Naive B cell (primary cell): ENCODE results near the gene MYBPC1. TPM values are rescaled to one million over a fixed set of nuclear protein-coding genes. Genes with fewer than 3 reads are reported as not detected.
"Not testable (repeated sequence)": the region's sequence is repeated elsewhere in the genome, so short reads cannot be mapped to it uniquely, and the experiment has no call there.

ENCODE experiments used
- ATAC-seq, 2 donors: fragments of 150-1000 bp; cut with Tn5 transposase; 2 replicates each; pipeline ENCODE4 v1.10.0; 2021; ENCODE audit warnings: low read depth in 2 of 2, mild to moderate bottlenecking in 2 of 2, moderate library complexity in 2 of 2
- DNase-seq: peaks from one replicate; pipeline ENCODE4 v3.0.0; 2022
- H3K27ac Mint-ChIP-seq, 6 donors: one replicate each; pipeline ENCODE4 v1.8.0; 2020 to 2022; ENCODE audit warnings: mild to moderate bottlenecking in 6 of 6, mixed read lengths in 6 of 6, moderate library complexity in 5 of 6, inconsistent platforms in 2 of 6
- H3K27me3 Mint-ChIP-seq, 3 donors: one replicate each; pipeline ENCODE4 v1.8.0; 2021 to 2022; ENCODE audit warnings: mixed read lengths in 3 of 3, mild to moderate bottlenecking in 1 of 3
- H3K36me3 Mint-ChIP-seq, 2 donors: one replicate each; pipeline ENCODE4 v1.8.0; 2020 to 2022; ENCODE audit warnings: mixed read lengths in 2 of 2, inconsistent platforms in 1 of 2, mild to moderate bottlenecking in 1 of 2
- H3K4me1 Mint-ChIP-seq, 3 donors: one replicate each; pipeline ENCODE4 v1.8.0; 2020 to 2022; ENCODE audit warnings: mixed read lengths in 3 of 3, inconsistent platforms in 1 of 3, mild to moderate bottlenecking in 1 of 3, moderate library complexity in 1 of 3
- H3K4me3 Mint-ChIP-seq, 8 donors: one replicate each; pipeline ENCODE4 v1.8.0; 2020 to 2022; ENCODE audit warnings: mild to moderate bottlenecking in 8 of 8, mixed read lengths in 8 of 8, moderate library complexity in 8 of 8, inconsistent platforms in 2 of 8
- H3K9me3 Mint-ChIP-seq, 7 donors: one replicate each; pipeline ENCODE4 v1.8.0; 2020 to 2022; ENCODE audit warnings: mixed read lengths in 7 of 7, mild to moderate bottlenecking in 5 of 7, inconsistent platforms in 2 of 7, moderate library complexity in 1 of 7
- polyA plus RNA-seq, 6 donors: library from polyadenylated mRNA; unstranded; fragments of 300-500 nt; fragmentation: Illumina TruSeq; gene quantifications; one replicate each; pipeline ENCODE4 v1.2.3, GENCODE V29; 2021; ENCODE audit warnings: low read depth in 6 of 6

Gene MYBPC1
- polyA plus RNA-seq, 6 donors from 2014 or later, result not detected

DNA sequence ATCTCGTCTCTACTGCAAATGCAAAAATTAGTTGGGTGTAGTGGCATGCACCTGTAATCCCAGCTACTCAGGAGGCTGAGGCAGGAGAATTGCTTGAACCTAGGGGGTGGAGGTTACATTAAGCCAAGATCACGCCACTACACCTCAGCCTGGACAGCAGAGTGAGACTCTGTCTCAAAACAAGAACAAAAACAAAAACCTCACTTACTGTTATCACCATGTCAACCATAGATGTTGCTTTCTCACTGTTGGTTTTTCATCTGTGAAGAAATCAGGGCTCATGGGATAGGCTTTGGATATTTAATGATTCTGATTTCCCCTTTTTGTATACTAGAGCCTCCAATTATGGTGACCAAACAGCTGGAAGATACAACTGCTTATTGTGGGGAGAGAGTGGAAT, 52.9 kb downstream of the MYBPC1 start:
- H3K36me3 Mint-ChIP-seq, result no peaks in the 10 kb centered on the region
- H3K4me3 Mint-ChIP-seq, result no peak overlapping the region
- peaks cover 3 to 10% (median 10%) of the 10 kb centered on the region in 3 donors for H3K4me1 Mint-ChIP-seq
- H3K27ac Mint-ChIP-seq, result peak overlapping the region in 2 of 6 donors; percentile 42 to 79
- H3K27me3 Mint-ChIP-seq, result no peaks in the 10 kb centered on the region
- DNase-seq (no peak), ATAC-seq (peak in 1 of 2 donors; percentile 28)
- peaks cover 0 to 2% (median 0%) of the 10 kb centered on the region in 7 donors for H3K9me3 Mint-ChIP-seq

DNA sequence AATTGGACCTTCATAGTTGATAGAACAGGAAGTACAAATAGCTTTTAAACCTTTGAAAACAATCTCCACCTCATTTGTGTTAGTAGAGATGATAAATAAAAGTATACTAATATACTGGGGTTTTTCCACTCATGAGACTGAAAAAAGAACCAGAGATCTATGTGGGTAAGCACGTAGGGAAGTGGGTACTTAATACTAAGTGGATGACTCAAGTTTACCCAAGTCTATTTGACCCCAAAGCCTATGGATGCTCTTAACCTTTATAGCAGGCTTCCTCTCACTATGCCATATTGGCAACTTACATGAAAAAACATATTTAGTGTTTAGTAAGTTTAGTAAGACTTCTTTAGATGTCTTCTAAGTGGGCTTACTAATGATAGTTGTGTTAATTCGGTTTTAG, 53.4 kb downstream of the MYBPC1 start:
- Mint-ChIP-seq H3K9me3 (peaks cover 0 to 2% (median 0%) of the 10 kb centered on the region in 7 donors), H3K4me1 (peaks cover 6 to 14% (median 10%) of the 10 kb centered on the region in 3 donors), H3K27me3 (no peaks in the 10 kb centered on the region), H3K36me3 (no peaks in the 10 kb centered on the region), H3K27ac (no peak overlapping the region), H3K4me3 (no peak overlapping the region)
- peak; percentile 58 to 60 for ATAC-seq
- no peak for DNase-seq

DNA sequence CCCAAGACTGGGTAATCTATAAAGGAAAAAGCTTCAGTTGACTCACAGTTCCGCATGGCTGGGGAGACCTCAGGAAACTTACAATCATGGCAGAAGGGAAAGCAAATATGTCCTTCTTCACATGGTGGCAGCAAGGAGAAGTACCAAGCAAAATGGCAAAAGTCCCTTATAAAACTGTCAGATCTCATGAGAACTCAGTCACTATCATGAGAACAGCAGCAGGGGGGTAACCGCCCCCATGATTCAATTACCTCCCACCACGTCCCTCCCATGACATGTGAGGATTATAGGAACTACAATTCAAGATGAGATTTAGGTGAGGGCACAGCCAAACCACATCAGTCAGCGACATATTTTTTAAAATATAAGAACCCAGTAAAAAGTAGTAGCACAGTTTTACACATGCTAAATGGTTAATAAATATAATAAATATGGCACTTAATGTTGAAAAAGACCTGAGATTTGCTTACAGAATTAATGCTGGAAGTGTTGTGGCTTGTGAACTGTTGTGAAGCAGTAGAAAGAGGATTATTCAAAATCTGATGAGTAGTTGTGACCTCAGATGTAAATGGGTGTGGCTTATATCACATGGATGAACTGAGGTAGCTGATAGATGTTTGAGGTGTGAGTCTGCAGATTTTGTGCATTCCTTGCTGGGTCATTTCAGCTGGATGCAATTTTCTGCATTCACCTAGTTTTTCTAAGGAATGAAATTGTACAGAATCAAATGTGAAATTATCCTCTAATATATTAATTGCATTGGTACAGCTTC, 55.8 kb downstream of the MYBPC1 start:
- Mint-ChIP-seq H3K4me1 (peaks cover 19 to 27% (median 25%) of the 10 kb centered on the region in 3 donors), H3K27ac (no peak overlapping the region), H3K36me3 (no peaks in the 10 kb centered on the region), H3K4me3 (no peak overlapping the region), H3K9me3 (peaks cover 0 to 2% (median 0%) of the 10 kb centered on the region in 7 donors), H3K27me3 (no peaks in the 10 kb centered on the region)
- ATAC-seq (no peak), DNase-seq (no peak)

DNA sequence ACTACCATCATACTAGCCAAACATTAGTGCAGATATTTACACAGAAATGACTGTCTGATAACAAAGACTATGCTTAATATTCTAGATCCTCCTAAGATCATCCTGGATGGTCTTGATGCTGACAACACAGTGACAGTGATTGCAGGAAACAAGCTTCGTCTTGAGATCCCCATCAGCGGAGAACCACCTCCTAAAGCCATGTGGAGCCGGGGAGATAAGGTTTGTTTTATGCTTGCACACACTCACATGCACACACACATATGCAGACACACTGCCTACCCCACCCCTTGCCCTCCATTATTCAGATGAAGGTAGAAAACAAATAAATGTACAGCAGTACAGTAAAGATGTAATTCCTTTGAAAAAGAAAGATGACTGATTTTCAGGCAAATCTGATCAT, 58.3 kb downstream of the MYBPC1 start:
- ATAC-seq (no peak), DNase-seq (no peak)
- peak overlapping the region in 2 of 8 donors; percentile 46 to 58 for H3K4me3 Mint-ChIP-seq
- H3K9me3 Mint-ChIP-seq, result peaks cover 0 to 2% (median 0%) of the 10 kb centered on the region in 7 donors
- H3K36me3 Mint-ChIP-seq, result no peaks in the 10 kb centered on the region
- peaks cover 24 to 31% (median 27%) of the 10 kb centered on the region in 3 donors for H3K4me1 Mint-ChIP-seq
- H3K27me3 Mint-ChIP-seq, result no peaks in the 10 kb centered on the region
- H3K27ac Mint-ChIP-seq, result no peak overlapping the region

DNA sequence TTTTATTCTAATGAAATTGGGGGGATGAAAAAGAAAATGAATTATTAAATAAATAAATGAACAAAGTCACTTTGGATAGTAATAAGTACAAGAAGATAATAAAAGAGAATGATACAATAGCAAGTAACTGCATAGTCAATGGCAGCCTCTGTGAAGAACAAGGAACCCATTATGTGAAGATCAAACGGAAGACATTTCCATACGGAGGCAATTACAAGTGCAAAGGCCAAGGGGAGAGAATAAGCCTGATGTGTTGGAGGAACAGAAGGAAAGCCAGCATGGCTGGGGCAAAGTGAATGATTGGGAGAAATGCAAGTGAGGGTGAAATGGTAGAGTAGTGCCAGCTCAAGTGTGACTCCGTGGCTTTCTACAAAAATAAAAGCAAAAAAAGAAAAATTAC, 58.7 kb downstream of the MYBPC1 start:
- ATAC-seq (no peak), DNase-seq (no peak)
- Mint-ChIP-seq H3K4me1 (peaks cover 24 to 30% (median 26%) of the 10 kb centered on the region in 3 donors), H3K27ac (peak overlapping the region in 4 of 6 donors; percentile 6 to 45 (median 27)), H3K9me3 (peaks cover 0 to 2% (median 0%) of the 10 kb centered on the region in 7 donors), H3K27me3 (no peaks in the 10 kb centered on the region), H3K4me3 (peak overlapping the region in 5 of 8 donors; percentile 40 to 81 (median 67)), H3K36me3 (no peaks in the 10 kb centered on the region)

DNA sequence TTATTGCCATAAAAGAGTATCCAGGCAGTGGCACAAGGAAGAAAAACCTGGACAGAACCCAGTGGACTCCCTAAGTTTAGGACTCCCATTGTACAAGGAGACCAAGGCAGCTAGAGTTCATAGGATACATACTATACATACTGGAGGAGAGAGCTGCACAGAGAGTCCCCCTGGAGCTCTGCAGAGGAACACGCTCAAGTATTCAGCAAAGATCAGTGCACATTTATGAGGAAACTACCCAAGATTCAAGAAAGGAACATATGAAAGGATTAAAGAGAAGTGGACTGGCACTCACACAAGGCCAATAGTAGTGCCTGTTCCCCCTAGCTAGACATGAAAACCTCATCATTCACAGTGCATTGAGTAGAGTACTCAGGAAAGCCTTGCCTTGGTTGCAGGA, 59.7 kb downstream of the MYBPC1 start:
- Mint-ChIP-seq H3K27me3 (no peaks in the 10 kb centered on the region), H3K4me3 (peak overlapping the region in 3 of 8 donors; percentile 5 to 63 (median 57)), H3K27ac (peak overlapping the region in 2 of 6 donors; percentile 77 to 78), H3K9me3 (peaks cover 0 to 4% (median 0%) of the 10 kb centered on the region in 7 donors), H3K36me3 (no peaks in the 10 kb centered on the region), H3K4me1 (peaks cover 24 to 30% (median 26%) of the 10 kb centered on the region in 3 donors)
- ATAC-seq (peak; percentile 40 to 53), DNase-seq (no peak)

DNA sequence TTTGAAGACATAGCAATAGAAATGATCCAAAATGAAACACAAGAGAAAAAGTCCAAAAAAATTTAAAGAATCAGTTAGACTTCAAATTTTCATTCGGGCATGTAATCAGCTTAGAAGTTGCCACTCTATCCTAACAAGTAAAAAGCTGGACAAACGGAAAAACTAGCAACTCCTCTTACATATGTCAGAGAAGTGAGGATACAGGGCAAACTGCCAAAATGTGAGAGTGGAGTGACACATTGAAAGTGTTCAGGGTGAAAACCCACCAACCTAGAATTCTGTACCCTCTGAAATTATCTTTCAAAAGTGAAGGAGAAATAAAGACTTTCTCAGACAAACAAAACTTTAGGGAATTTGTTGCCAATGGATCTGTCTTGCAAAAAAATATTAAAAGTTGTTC, 60.6 kb downstream of the MYBPC1 start:
- H3K4me3 Mint-ChIP-seq, result no peak overlapping the region
- H3K9me3 Mint-ChIP-seq, result peaks cover 0 to 11% (median 6%) of the 10 kb centered on the region in 7 donors
- H3K4me1 Mint-ChIP-seq, result peaks cover 24 to 30% (median 27%) of the 10 kb centered on the region in 3 donors
- H3K36me3 Mint-ChIP-seq, result peaks cover 0 to 5% of the 10 kb centered on the region in 2 donors
- no peaks in the 10 kb centered on the region for H3K27me3 Mint-ChIP-seq
- DNase-seq (no peak), ATAC-seq (no peak)
- no peak overlapping the region for H3K27ac Mint-ChIP-seq

DNA sequence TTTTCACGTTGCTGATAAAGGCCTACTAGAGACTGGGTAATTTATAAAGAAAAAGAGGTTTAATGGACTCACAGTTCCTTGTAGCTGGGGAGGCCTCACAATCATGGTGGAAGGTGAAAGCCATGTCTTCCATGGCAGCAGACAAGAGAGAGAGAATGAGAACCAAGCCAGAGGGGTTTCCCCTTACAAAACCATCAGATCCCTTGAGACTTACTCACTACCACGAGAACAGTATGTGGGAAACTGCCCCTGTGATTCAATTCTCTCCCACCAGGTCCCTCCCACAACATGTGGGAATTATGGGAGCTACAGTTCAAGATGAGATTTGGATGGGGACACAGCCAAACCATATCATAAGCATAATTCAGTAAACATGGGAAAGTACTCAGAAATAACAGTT, 65.9 kb downstream of the MYBPC1 start:
- H3K27me3 Mint-ChIP-seq, H3K36me3 Mint-ChIP-seq, DNase-seq: not testable (repeated sequence)
- peak overlapping the region in 1 of 6 donors; percentile 92 for H3K27ac Mint-ChIP-seq
- H3K9me3 Mint-ChIP-seq, result peaks cover 2 to 14% (median 9%) of the 10 kb centered on the region in 7 donors
- H3K4me1 Mint-ChIP-seq, result peaks cover 7 to 19% (median 18%) of the 10 kb centered on the region in 3 donors
- ATAC-seq, result peak; percentile 32 to 58
- peak overlapping the region in 1 of 8 donors; percentile 57 for H3K4me3 Mint-ChIP-seq

DNA sequence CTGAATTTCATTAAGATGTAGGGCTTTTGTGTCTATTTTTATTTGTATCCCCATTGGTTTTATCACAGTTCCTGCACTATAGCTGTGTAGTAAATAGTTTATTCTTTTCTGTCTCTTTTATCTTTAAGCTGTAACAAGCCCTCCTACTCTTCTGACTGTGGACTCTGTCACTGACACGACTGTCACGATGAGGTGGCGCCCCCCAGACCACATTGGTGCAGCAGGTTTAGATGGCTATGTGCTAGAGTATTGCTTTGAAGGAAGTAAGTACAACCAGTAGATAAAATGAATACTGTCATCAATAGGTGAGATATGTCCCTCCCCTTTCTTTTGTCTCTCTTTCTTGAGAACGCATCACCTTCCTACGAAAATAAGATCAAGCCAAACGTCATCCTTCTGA, 68.5 kb downstream of the MYBPC1 start:
- Mint-ChIP-seq H3K4me1 (peaks cover 0 to 11% (median 10%) of the 10 kb centered on the region in 3 donors), H3K9me3 (peaks cover 2 to 14% (median 9%) of the 10 kb centered on the region in 7 donors), H3K36me3 (peaks cover 0 to 9% of the 10 kb centered on the region in 2 donors), H3K4me3 (no peak overlapping the region), H3K27me3 (peaks cover 0 to 5% (median 0%) of the 10 kb centered on the region in 3 donors), H3K27ac (no peak overlapping the region)
- ATAC-seq, result no peak
- no peak for DNase-seq

DNA sequence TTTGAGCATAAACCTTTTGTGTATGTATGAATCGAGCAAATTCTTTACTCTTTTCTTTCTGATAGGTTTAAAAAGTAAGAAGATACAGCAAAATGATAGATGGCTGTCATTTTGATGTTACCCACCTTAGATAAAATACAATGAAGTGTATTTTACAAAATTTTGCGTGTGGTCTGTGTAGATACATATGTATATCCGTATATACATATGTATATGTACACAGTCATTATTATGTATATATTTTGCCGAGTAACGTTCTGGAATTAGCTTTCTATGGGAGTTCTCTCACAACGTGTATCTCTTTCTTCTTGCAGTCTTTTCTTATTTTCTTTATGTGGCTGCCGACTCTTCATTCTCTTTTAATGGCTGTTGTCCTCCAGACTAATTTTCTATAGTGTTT, 70.2 kb downstream of the MYBPC1 start:
- DNase-seq (no peak), ATAC-seq (no peak)
- Mint-ChIP-seq H3K4me1 (peaks cover 2 to 13% (median 12%) of the 10 kb centered on the region in 3 donors), H3K4me3 (no peak overlapping the region), H3K27me3 (peaks cover 0 to 5% (median 0%) of the 10 kb centered on the region in 3 donors), H3K27ac (no peak overlapping the region), H3K9me3 (peaks cover 2 to 8% (median 7%) of the 10 kb centered on the region in 7 donors), H3K36me3 (peaks cover 0 to 7% of the 10 kb centered on the region in 2 donors)

DNA sequence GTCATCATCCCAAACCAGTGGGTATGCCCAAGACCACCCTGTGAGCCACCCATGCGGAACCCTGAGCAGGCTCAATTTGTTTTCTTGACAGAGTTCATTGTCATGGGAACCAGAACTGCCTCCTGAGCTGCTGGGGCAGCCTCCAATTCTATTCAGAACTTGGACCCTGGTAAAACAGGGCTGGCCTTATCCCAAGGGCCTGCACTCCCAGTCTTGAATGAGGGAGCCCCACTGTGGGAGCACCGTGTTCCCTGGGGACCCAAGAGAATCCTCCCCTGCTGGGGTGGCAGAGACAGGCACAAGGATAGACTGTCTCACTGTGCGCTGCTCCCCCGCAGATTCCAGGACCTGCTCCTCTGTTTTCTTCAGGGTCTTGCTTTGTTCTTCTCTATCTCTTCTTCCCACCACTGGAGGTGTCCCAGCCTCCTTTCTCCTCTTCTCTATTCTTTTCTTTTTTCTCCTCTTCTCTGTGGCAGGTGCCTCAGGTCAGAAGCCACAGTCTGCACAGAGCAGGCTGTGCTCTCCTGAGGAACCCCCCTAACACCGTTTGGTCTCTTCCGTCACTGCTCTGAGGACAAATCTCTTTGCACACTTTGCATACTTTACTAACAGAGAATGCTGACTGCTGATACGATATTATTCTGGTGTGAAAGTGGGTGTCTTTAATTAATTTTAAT, 71.4 kb downstream of the MYBPC1 start:
- Mint-ChIP-seq H3K4me1 (peaks cover 13 to 16% (median 14%) of the 10 kb centered on the region in 3 donors), H3K27ac (peak overlapping the region in 1 of 6 donors; percentile 22)
- ATAC-seq, result no peak

DNA sequence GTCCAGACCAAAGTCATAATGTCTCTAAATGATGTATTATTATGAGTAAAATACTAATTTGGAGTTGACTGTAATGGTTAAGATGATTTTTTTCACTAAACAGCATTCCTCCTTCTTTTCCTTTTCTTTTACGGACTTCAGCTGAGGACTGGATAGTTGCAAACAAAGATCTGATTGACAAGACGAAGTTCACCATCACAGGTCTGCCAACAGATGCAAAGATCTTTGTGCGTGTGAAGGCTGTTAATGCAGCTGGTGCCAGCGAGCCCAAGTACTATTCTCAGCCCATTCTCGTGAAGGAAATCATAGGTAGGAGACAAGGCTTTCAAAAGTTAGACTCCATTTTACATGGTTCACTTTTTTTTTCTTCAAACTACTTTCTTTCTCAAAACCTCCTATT, 72.8 kb downstream of the MYBPC1 start:
- peak overlapping the region in 1 of 6 donors; percentile 61 for H3K27ac Mint-ChIP-seq
- no peak overlapping the region for H3K4me3 Mint-ChIP-seq
- H3K27me3 Mint-ChIP-seq, result peaks cover 0 to 5% (median 0%) of the 10 kb centered on the region in 3 donors
- ATAC-seq (no peak), DNase-seq (no peak)
- H3K4me1 Mint-ChIP-seq, result peaks cover 17 to 28% (median 19%) of the 10 kb centered on the region in 3 donors
- H3K9me3 Mint-ChIP-seq, result peaks cover 0 to 3% (median 0%) of the 10 kb centered on the region in 7 donors
- no peaks in the 10 kb centered on the region for H3K36me3 Mint-ChIP-seq

More for the DNA sequence above, 71.4 kb downstream of the MYBPC1 start:
- Mint-ChIP-seq H3K36me3 (no peaks in the 10 kb centered on the region), H3K4me3 (no peak overlapping the region), H3K27me3 (peaks cover 0 to 5% (median 0%) of the 10 kb centered on the region in 3 donors), H3K9me3 (peaks cover 0 to 2% (median 0%) of the 10 kb centered on the region in 7 donors)
- DNase-seq, result no peak

DNA sequence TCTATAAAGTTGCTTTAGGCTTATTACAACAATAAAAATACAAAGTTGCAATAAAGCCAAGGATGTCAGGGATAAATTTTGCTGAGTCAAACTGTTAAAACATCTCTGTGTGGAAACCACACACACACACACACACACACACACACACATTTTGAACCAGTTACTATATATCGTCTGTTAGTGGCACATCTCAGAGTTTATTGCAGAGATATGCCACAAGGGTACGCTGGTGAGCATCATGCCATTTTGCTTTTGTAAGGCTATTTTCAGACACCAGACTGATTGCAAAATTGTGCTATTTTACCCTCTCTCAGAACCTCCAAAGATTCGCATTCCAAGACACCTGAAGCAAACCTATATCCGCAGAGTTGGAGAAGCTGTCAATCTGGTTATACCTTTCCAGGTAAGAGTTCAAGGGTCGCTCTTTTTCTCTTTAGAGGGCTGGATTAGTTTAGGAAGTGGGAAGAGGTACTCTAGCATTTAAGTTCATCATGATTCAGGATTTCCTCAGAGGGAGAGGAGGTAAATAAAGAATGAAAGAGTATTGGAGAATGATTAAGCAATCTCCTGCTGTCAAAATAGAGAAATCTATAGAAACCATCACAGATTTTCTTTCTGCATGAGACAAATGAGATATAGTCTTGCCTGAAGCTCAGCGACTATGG, 75.4 kb downstream of the MYBPC1 start:
- ATAC-seq (peak; percentile 34 to 38), DNase-seq (peak; percentile 44)
- Mint-ChIP-seq H3K36me3 (no peaks in the 10 kb centered on the region), H3K4me3 (peak overlapping the region in 4 of 8 donors; percentile 0 to 55 (median 10)), H3K9me3 (peaks cover 0 to 3% (median 0%) of the 10 kb centered on the region in 7 donors), H3K27ac (peak overlapping the region; percentile 29 to 78 (median 69)), H3K27me3 (peaks cover 0 to 5% (median 0%) of the 10 kb centered on the region in 3 donors), H3K4me1 (peaks cover 17 to 30% (median 19%) of the 10 kb centered on the region in 3 donors)
